Astrocyte (in vitro differentiated cells and primary cell): ENCODE results near the gene IRF3.

ENCODE experiments used
- EZH2 ChIP-seq: IDR thresholded peaks from 2 replicates; pipeline ENCODE4 v1.6.1; 2012; ENCODE audit warnings: mild to moderate bottlenecking, low read length, inconsistent platforms; ENCODE audit not compliant: insufficient read depth
- TF ChIP-seq, protein P1 (sequence below): IDR thresholded peaks from 2 replicates; pipeline ENCODE4 v1.5.1; 2011; ENCODE audit warnings: low read depth, mild to moderate bottlenecking, inconsistent platforms, low read length, moderate library complexity; ENCODE audit not compliant: insufficient read depth

DNA sequence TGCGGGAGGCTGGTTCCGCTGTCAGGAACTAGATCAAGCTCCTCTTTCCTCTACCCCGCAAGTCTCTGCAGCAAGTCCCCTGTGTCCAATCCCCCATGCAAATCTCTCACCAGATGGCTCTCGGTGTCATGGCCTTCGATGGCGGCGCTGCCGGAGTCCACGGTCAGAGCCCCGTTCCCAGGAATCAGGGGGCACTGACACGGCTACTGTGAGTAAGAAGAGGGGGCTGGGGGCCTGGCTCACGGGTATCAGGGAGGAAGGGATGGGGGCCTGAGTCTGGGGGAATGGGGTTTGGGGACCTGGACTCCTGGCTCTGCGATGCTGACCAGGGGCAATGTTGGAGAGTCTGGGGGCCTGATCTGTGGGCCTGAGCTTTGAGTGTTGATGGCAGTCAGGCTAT, 19.7 kb downstream of the IRF3 start:
- no peak for TF ChIP-seq EZH2
- TF ChIP-seq, protein P1, sequence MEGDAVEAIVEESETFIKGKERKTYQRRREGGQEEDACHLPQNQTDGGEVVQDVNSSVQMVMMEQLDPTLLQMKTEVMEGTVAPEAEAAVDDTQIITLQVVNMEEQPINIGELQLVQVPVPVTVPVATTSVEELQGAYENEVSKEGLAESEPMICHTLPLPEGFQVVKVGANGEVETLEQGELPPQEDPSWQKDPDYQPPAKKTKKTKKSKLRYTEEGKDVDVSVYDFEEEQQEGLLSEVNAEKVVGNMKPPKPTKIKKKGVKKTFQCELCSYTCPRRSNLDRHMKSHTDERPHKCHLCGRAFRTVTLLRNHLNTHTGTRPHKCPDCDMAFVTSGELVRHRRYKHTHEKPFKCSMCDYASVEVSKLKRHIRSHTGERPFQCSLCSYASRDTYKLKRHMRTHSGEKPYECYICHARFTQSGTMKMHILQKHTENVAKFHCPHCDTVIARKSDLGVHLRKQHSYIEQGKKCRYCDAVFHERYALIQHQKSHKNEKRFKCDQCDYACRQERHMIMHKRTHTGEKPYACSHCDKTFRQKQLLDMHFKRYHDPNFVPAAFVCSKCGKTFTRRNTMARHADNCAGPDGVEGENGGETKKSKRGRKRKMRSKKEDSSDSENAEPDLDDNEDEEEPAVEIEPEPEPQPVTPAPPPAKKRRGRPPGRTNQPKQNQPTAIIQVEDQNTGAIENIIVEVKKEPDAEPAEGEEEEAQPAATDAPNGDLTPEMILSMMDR, result no peak
